ENCODE data around the gene LMBR1.
"Not testable (repeated sequence)": the region's sequence is repeated elsewhere in the genome, so short reads cannot be mapped to it uniquely, and the experiment has no call there.

Gene LMBR1

DNA sequence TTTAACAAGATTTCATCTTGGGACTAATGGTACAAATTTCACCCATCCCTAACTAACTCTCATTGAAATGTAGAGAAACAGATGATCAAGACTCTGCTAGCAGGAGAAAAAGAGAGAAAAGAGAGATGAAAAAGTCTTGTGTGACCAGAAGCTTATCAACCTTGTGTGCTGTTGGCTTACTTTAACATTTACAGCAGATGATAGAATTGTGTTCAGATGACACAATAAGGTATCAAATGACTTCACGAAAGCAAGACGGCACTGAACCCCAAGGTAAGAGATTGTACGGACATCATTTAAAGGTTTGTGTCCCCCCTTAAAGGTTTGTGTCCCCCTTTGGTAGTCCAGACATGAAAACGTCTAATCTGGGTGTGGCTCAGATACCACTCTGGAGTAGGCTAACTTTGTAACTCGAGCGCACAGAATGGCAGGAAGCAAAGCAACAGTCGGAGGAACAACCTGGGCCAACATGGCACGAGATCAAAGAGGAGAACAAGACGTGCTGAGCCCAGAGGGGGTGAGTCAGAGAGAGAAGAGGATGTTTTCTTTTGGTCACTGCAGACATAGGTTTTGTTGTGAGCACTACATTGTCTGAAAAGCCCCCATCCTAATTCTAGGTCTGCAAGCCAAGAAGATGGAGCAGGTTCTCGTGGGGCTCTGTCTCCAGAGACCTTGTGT lies 10.4 kb upstream of the LMBR1 start:
- no peak for DNase-seq (ENCODE audit: low read depth)

- not testable (repeated sequence) for DNase-seq (ENCODE audit: low read depth)
These were observed 7.1 kb upstream of the LMBR1 start for GRCh38 chr7:156900093-156900492.

DNA sequence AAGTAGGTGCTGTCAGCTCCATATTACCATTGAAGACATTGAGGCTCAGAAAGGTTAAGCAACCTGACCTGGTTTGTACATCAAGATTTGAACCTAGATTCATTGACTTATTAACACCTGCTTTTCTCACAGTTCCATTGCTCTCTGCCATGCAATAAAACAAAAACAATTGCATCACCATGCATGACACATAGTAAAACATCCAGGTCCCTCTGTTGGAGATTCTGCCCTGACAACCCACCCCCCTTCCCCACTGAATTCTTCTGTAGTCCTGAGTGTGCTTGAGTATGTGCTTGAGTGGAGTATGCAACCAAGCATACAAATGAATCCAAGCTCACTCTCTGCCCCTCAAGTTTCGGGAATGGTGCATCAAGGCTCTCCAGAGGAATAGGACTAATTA lies 6.0 kb upstream of the LMBR1 start:
- DNase-seq (ENCODE audit: low read depth), result no peak

DNA sequence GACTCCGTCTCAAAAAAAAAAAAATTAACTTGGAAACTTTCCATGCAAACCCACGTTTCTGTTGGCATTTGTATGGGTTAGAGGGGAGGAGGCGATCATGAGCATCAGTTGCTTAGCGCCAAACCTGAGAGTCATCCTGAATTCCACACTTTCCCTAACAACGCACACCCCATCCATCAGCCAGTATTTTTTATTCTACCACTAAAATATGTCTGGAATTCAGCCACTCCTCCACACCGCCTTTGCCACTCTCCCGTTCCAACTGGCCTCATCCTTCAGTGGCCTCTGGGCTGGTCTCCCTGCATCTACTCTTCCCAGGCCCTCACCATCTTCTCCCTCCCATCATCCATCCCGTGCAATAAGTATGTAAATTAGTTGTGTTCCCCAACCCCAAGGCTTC lies 4.7 kb upstream of the LMBR1 start:
- DNase-seq (ENCODE audit: low read depth), result no peak

DNA sequence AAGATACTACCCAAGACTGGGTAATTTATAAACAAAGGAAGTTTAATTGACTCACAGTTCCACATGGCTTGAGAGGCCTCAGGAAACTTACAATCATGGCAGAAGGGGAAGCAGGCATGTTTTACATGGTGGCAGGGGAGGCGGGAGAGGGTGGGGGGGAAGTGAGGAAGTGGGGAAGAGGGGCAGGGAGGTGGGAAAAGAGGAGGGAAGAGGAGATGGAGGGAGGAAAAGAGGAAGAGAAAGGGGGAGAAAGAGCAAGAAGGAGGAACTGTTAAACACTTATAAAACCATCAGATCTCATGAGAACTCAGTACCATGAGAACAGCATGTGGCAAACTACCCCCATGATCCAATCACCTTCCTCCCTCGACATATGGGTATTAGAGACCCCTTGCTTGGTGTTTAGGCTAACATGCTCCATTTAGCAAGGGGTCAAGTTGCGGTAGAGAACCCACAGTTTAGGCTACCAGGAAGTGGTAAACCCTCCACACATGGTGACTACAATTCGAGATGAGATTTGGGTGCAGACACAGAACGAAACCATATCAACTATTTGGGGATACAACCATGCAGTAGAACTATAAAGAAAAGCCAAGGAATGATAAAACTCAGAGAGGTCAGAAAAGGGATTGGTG lies 3.5 kb upstream of the LMBR1 start:
- no peak for DNase-seq (ENCODE audit: low read depth)

- no peak for DNase-seq (ENCODE audit: low read depth)
These were observed 2.2 kb upstream of the LMBR1 start for GRCh38 chr7:156895024-156895780.

DNA sequence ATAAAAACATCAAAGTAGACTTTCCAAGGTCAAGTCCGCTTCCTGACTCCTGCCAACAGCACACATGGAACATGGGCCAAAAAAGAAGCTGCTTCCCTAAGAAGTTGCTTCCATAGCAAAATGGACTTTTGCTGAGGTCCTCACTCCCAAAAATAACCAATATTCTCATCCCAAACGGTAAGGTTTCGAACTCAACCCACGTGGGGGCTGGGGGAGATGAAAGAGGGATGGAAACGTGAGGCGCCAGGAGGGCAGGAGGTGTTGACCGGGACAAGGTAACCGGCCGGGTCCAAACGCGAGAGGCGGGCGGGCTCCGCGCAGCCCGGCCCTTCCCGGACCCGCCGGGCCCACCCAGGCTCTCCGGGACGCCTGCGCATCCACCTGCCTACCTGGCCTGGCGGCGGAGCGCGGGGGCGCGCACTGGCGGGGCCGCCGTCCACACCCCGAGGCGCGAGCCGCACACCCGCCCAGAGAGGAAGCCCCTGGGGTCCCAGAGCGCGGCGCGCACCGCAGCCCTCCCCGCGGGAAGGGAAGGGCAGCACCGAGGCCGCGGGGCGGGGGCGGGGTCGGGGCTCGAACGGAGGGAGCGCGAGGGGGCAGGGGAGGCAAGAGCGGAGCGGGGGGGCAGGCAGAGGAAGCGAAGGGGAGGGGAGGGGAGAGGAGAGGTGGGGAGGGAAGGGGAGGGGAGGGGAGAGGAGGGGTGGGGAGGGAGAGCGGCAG lies 742 bp downstream of the LMBR1 start:
- no peak for DNase-seq (ENCODE audit: low read depth)

GRCh38 chr7:156889746-156890145 lies 3.2 kb downstream of the LMBR1 start:
- DNase-seq (ENCODE audit: low read depth), result no peak

DNA sequence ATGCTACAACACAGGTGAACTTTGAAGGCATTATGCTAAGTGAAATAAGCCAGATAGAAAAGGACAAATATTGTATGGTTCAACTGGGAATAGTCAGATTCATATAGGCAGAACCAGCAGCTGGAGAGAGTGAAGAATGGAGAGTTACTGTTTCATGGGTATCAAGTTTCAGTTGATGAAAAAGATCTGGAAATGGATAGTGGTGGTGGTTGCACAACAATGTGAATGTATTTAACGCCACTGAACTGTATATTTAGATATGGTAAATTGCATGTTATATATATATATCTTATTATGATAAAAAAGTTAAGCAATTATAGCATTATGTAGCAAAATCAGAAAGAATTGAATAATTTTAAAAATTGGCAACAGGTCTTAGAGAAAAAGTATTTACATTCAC lies 3.9 kb downstream of the LMBR1 start:
- no peak for DNase-seq (ENCODE audit: low read depth)

DNA sequence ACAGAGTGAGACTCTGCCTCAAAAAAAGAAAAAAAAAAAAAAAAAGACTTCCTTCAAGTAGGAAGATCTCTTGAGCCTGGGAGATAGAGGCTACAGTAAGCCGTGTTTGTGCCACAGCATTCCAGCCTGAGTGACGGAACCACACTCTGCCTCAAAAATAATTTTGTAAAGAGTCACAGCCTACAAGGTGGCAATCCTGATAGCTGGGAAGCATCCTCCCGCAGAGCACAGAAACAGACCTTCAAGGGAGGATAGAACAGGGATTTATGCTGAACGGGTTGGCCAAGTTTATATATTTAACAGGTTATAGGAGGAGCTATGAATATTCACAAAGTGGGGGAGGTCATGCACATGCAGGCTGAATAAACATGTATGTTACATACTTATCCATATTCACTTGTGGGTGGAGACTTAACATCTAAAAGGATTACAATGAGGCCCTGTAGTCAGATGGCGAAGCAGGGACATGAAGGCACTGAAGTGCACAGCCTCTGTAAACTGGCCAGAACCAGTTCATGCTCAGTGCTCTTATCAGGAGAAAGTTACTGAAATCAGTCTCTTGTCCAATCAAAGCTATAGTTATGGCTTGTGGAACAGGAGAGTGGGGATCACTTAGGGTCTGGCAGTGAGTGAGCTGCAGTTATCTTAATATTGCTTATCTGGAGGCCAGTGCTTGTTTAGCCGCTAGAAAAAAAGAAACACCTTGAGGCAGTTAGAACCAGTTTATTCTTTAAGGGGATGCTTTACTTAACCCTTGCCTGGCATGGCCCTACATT lies 6.8 kb downstream of the LMBR1 start:
- no peak for DNase-seq (ENCODE audit: low read depth)

DNA sequence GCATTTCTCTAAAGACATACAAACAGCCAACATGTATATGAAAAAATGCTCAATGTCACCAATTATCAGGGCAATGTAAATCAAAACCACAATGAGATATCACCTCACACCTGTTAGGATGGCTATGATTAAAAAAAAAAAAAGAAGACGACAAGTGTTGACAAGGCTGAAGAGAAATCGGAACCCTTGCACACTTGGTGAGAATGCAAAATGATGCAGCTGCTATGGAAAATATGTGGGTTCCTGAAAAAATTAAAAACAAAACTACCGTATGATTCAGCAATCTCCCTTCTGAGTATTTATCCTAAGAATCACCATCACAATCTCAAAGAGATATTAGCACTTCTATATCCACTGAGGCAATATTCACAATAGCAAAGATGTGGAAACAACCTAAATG lies 11.3 kb downstream of the LMBR1 start:
- no peak for DNase-seq (ENCODE audit: low read depth)

DNA sequence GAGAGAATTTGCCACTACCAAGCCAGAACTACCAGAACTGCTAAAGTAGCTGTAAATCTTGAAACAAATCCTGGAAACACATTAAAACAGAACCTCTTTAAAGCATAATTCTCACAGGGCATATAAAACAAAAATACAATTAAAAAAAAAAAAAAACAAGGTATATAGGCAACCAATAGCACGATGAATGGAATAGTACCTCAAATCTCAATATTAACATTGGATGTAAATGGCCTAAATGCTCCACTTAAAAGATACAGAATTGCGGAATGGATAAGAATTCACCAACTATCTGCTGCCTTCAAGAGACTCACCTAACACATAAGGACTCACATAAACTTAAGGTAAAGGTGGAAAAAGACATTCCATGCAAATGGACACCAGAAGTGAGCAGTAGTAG lies 17.2 kb downstream of the LMBR1 start:
- DNase-seq (ENCODE audit: low read depth), result no peak

GRCh38 chr7:156868363-156868762 lies 24.6 kb downstream of the LMBR1 start:
- DNase-seq (ENCODE audit: low read depth), result not testable (repeated sequence)

DNA sequence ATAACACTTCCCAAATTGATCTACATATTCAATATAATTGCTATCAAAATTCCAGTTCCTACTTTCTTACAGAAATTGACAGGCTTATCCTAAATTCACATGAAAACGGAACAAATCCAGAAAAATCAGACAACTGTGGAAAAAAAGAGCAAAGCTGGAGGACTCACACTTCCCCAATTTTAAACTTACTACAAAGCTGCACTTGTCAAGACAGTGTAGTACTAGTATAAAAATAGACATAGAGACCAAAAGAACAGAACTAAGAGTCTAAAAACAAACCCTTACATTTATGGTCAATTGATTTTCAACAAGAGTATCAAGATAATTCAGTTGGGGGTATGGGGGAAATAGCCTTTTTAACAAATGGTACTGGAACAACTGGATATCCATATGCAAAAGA lies 27.5 kb downstream of the LMBR1 start:
- no peak for DNase-seq (ENCODE audit: low read depth)

DNA sequence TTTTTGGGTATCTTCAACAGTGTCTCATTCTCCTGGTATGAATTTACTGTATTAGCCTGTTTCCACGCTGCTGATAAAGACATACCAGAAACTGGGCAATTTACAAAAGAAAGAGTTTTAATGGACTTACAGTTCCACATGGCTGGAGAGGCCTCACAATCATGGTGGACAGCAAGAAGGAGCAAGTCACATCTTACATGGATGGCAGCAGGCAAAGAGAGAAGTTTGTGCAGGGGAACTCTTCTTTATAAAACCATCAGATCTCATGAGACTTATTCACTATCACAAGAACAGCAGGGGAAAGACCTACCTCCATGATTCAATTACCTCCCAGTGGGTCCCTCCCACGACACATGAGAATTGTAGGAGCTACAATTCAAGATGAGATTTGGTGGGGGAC lies 31.0 kb downstream of the LMBR1 start:
- not testable (repeated sequence) for DNase-seq (ENCODE audit: low read depth)

- no peak for DNase-seq (ENCODE audit: low read depth)
These were observed 31.8 kb downstream of the LMBR1 start for GRCh38 chr7:156861212-156861611.

DNA sequence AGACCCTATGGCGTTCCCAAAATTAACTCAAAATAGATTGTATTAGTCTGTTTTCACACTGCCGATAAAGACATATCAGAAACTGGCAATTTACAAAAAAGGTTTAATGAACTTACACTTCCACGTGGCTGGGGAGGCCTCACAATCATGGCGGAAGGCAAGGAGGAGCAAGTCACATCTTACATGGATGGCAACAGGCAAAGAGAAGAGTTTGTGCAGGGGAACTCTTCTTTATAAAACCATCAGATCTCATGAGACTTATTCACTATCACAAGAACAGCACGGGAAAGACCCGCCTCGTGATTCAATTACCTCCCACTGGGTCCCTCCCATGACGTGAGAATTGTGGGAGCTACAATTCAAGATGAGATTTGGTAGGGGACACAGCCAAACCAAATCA lies 32.9 kb downstream of the LMBR1 start:
- DNase-seq (ENCODE audit: low read depth), result not testable (repeated sequence)

- no peak for DNase-seq (ENCODE audit: low read depth)
These were observed 34.5 kb downstream of the LMBR1 start for GRCh38 chr7:156858523-156858922.

- no peak for DNase-seq (ENCODE audit: low read depth)
These were observed 35.2 kb downstream of the LMBR1 start for GRCh38 chr7:156857757-156858156.

DNA sequence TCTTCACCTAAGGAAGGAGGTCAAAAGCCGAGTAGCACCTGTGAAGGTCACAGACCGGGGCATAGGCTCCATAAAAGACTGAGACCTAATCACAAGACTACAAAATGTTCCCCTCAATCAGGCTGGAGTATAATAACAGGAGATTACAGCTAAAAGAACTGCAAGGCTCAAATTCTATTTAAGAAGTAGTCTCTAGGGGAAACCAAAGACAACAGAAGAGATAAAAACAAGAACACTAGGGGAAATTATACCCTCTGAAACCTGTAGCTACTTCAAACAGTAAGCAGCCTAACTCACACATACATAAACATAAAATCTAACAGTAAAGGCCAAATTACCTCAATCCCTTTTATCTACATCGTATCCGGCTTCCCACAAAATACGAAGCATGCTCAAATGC lies 38.3 kb downstream of the LMBR1 start:
- DNase-seq (ENCODE audit: low read depth), result no peak

- DNase-seq (ENCODE audit: low read depth), result no peak
These were observed 44.0 kb downstream of the LMBR1 start for GRCh38 chr7:156848979-156849378.

Data from non-pigmented ciliary epithelial cell (primary cell).